AG08396 (cell line): ENCODE data around the gene RILPL2.
"Not testable (repeated sequence)": the region's sequence is repeated elsewhere in the genome, so short reads cannot be mapped to it uniquely, and the experiment has no call there.

Experiments used
- DNase-seq: peaks from one replicate; pipeline ENCODE4 v3.0.0; 2012; ENCODE audit warnings: low spot score, mixed read lengths

Gene RILPL2

DNA sequence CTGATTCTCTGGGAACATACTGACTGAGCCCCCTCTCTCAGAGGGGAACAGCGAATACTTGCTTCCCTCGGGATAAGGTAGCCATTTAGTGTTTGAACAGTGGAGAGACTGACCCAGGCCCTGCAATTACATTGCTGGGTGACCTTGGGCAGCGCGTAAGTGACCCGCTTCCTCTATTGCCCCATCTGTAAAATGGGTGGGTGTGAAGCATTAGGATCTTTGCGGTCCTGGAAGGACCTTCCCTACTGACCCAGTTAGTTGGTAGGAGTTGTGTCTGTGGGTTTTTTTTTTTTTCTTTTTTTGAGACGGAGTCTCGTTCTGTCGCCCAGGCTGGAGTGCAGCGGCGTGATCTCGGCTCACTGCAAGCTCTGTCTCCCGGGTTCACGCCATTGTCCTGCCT lies 53.8 kb downstream of the RILPL2 start:
- DNase-seq: no peak

DNA sequence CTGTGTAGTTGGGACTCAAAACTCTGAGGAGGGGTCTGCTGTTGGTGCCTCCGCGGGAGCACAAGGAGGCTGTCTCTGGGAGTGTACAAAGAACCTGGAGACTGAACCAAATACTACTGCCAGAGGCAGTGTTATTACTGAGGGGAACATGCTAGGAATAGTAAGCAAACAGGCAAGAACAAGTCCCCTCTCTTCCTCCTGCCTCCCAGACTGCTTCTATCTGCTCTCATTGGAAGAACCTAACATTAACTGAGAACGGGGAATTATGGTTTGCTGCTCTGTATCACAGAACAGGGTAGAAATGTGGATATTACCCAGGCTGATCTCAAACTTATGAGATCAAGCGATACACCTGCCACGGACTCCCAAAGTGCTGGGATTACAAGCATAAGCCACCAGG lies 57.1 kb downstream of the RILPL2 start:
- no peak for DNase-seq

DNA sequence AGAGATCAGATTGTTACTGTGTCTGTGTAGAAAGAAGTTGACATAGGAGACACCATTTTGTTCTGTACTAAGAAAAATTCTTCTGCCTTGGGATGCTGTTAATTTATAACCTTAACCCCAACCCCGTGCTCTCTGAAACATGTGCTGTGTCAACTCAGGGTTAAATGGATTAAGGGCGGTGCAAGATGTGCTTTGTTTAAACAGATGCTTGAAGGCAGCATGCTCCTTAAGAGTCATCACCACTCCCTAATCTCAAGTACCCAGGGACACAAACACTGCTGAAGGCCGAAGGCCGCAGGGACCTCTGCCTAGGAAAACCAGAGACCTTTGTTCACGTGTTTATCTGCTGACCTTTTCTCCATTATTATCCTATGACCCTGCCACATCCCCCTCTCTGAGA lies 64.1 kb downstream of the RILPL2 start:
- not testable (repeated sequence) for DNase-seq

DNA sequence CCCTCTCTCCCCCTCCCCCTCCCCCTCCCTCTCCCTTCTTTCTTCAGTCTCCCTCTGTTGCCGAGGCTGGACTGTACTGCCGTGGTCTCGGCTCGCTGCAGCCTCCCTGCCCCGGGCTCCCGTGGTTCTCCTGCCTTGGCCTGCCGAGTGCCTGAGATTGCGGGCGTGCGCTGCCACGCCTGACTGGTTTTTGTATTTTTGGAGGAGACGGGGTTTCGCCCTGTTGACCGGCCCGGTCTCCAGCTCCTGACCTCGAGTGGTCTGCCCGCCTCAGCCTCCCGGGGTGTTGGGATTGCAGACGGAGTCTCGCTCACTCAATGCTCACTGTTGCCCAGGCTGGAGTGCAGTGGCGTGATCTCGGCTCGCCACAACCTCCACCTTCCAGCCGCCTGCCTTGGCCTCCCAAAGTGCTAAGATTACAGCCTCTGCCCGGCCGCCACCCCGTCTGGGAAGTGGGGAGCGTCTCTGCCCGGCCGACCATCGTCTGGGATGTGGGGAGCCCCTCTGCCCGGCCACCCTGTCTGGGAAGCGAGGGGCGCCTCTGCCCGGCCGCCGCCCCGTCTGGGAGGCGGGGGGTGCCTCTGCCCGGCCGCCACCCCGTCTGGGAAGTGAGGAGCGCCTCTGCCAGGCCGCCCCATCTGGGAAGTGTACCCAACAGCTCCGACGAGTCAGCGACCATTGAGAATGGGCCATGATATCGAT lies 64.7 kb downstream of the RILPL2 start:
- DNase-seq: not testable (repeated sequence)

DNA sequence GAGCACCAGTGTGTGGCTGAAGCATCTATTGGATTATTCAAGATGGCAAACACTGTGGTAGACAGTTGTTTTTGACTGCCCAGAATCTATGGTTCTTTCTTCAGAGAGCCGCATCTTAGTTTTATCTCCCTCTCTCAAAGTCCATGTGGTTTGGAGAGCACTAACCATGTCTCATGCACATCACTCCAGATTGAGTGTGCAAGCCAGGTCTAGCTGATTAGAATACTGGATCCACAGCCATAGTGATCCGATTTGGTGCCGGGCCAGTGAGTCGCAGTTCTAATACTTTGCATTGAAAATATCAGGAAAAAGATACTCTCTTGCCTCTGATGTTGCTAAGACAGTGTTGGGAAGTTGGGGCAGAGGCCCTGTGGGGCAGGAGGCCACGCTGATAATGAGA lies 67.3 kb downstream of the RILPL2 start:
- DNase-seq: no peak

DNA sequence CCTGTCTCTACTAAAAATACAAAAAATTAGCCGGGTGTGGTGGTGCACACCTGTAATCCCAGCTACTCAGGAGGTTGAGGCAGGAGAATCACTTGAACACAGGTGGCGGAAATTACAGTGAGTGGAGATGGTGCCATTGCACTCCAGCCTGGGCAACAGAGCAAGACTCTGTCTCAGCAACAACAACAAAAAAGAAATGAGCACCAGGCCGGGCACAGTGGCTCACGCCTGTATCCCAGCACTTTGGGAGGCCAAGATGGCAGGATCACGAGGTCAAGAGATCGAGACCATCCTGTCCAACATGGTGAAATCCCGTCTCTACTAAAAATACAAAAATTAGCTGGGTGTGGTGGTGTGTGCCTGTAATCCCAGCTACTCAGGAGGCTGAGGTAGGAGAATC lies 68.1 kb downstream of the RILPL2 start:
- DNase-seq: not testable (repeated sequence)

DNA sequence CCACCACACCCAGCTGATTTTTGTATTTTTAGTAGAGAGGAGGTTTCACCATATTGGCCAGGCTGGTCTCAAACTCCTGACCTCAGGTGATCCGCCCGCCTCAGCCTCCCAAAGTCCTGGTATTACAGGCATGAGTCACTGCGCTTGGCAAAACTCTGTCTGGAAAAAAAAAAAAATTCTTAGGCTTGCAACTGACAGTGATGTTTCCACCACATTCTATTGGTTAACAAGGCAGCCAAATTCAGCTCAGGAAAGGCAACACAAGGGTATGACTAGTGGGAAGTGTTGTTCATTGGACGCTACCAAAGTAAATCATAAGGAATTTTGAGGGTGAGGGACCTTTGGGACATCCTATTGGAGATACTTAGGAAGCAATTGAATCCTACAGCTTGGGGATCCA lies 69.0 kb downstream of the RILPL2 start:
- peak; percentile 36 for DNase-seq
